NCI-H446 (cell line): Measurements from ENCODE around the gene FAF1.
"Not testable (repeated sequence)": the region's sequence is repeated elsewhere in the genome, so short reads cannot be mapped to it uniquely, and the experiment has no call there.

Experiments
- DNase-seq, 2 experiments: peaks; one replicate each; lab custom pipeline; 2025; lab: John Stamatoyannopoulos, UW

The FAF1 gene

GRCh38 chr1:50907610-50908009 is 52.5 kb downstream of the FAF1 start:
- not testable (repeated sequence) for DNase-seq

- not testable (repeated sequence) for DNase-seq
These were observed 54.0 kb downstream of the FAF1 start for GRCh38 chr1:50906050-50906449.

- DNase-seq, result no peak
These were observed 57.6 kb downstream of the FAF1 start for GRCh38 chr1:50902419-50902818.

- DNase-seq, result no peak
These were observed 58.2 kb downstream of the FAF1 start for GRCh38 chr1:50901872-50902271.

- no peak for DNase-seq
These were observed 61.3 kb downstream of the FAF1 start for GRCh38 chr1:50898773-50899172.

GRCh38 chr1:50894340-50894739 is 65.7 kb downstream of the FAF1 start:
- DNase-seq, result no peak

GRCh38 chr1:50893466-50893865 is 66.6 kb downstream of the FAF1 start:
- DNase-seq, result no peak

GRCh38 chr1:50887555-50887954 is 72.5 kb downstream of the FAF1 start:
- DNase-seq, result not testable (repeated sequence)

GRCh38 chr1:50880373-50880772 is 79.7 kb downstream of the FAF1 start:
- no peak for DNase-seq

- no peak for DNase-seq
These were observed 80.9 kb downstream of the FAF1 start for GRCh38 chr1:50879137-50879536.

- no peak for DNase-seq
These were observed 81.6 kb downstream of the FAF1 start for GRCh38 chr1:50878434-50878833.

GRCh38 chr1:50877641-50878040 is 82.4 kb downstream of the FAF1 start:
- no peak for DNase-seq

- DNase-seq, result peak; percentile 19 to 69
These were observed 86.4 kb downstream of the FAF1 start for GRCh38 chr1:50873458-50874187.

GRCh38 chr1:50864845-50865244 is 95.2 kb downstream of the FAF1 start:
- DNase-seq, result not testable (repeated sequence)

- DNase-seq, result no peak
These were observed 98.3 kb downstream of the FAF1 start for GRCh38 chr1:50861772-50862171.

- DNase-seq, result no peak
These were observed 99.4 kb downstream of the FAF1 start for GRCh38 chr1:50860702-50861101.

GRCh38 chr1:50860256-50860655 is 99.8 kb downstream of the FAF1 start:
- no peak for DNase-seq

- DNase-seq, result no peak
These were observed 100.4 kb downstream of the FAF1 start for GRCh38 chr1:50859657-50860056.

- DNase-seq, result no peak
These were observed 101.3 kb downstream of the FAF1 start for GRCh38 chr1:50858761-50859160.

- no peak for DNase-seq
These were observed 102.4 kb downstream of the FAF1 start for GRCh38 chr1:50857702-50858101.

GRCh38 chr1:50853325-50853724 is 106.7 kb downstream of the FAF1 start:
- DNase-seq, result no peak

GRCh38 chr1:50852889-50853288 is 107.2 kb downstream of the FAF1 start:
- DNase-seq, result no peak

GRCh38 chr1:50851466-50851865 is 108.6 kb downstream of the FAF1 start:
- DNase-seq, result no peak

GRCh38 chr1:50851034-50851433 is 109.0 kb downstream of the FAF1 start:
- DNase-seq, result no peak
